HG02798 (cell line): ENCODE results near the gene ANXA6.
A peak's percentile ranks its signal among the peaks of the same experiment; 100 is the strongest.

Experiments
- ATAC-seq: cut with Tn5 transposase; IDR thresholded peaks from one replicate; pipeline ENCODE4 v1.9.1; 2021; ENCODE audit warnings: mild to moderate bottlenecking; ENCODE audit not compliant: unreplicated experiment, poor library complexity

ANXA6 gene

GRCh38 chr5:151107084-151107483, 50.5 kb downstream of the ANXA6 start:
- ATAC-seq, result no peak

GRCh38 chr5:151106509-151106908, 51.1 kb downstream of the ANXA6 start:
- ATAC-seq, result no peak

GRCh38 chr5:151106043-151106442, 51.5 kb downstream of the ANXA6 start:
- ATAC-seq, result no peak

GRCh38 chr5:151105561-151105960, 52.0 kb downstream of the ANXA6 start:
- no peak for ATAC-seq

- no peak for ATAC-seq
Measured at GRCh38 chr5:151104795-151105194, 52.8 kb downstream of the ANXA6 start.

- ATAC-seq, result no peak
Measured at GRCh38 chr5:151101746-151102145, 55.8 kb downstream of the ANXA6 start.

GRCh38 chr5:151101151-151101550, 56.4 kb downstream of the ANXA6 start:
- ATAC-seq, result no peak

GRCh38 chr5:151100681-151101080, 56.9 kb downstream of the ANXA6 start:
- no peak for ATAC-seq

GRCh38 chr5:151098768-151099121, 58.8 kb downstream of the ANXA6 start:
- ATAC-seq, result no peak

GRCh38 chr5:151097820-151098767, 59.5 kb downstream of the ANXA6 start:
- peak; percentile 54 for ATAC-seq

GRCh38 chr5:151097061-151097460, 60.5 kb downstream of the ANXA6 start:
- ATAC-seq, result no peak

- ATAC-seq, result no peak
Measured at GRCh38 chr5:151096001-151096373, 61.6 kb downstream of the ANXA6 start.

GRCh38 chr5:151095341-151096000, 62.1 kb downstream of the ANXA6 start:
- no peak for ATAC-seq

- ATAC-seq, result no peak
Measured at GRCh38 chr5:151094852-151095245, 62.7 kb downstream of the ANXA6 start.

GRCh38 chr5:151094030-151094851, 63.3 kb downstream of the ANXA6 start:
- ATAC-seq, result peak; percentile 80

GRCh38 chr5:151093476-151093889, 64.1 kb downstream of the ANXA6 start:
- ATAC-seq, result no peak

GRCh38 chr5:151092762-151093161, 64.8 kb downstream of the ANXA6 start:
- no peak for ATAC-seq

- no peak for ATAC-seq
Measured at GRCh38 chr5:151089726-151090125, 67.9 kb downstream of the ANXA6 start.

- no peak for ATAC-seq
Measured at GRCh38 chr5:151088986-151089385, 68.6 kb downstream of the ANXA6 start.

GRCh38 chr5:151087486-151087885, 70.1 kb downstream of the ANXA6 start:
- no peak for ATAC-seq

- ATAC-seq, result peak; percentile 80
Measured at GRCh38 chr5:151086905-151087360, 70.6 kb downstream of the ANXA6 start.
